Peyer's patch (tissue), 4 donors: ENCODE measurements around the gene ZNF726.

Experiments used
- POLR2A ChIP-seq, 2 donors: fragments of 450-650 bp; IDR thresholded peaks; one replicate each; pipeline ENCODE4 v1.5.1; 2017; ENCODE audit warnings: antibody characterized with exemption in 2 of 2, mild to moderate bottlenecking in 2 of 2, moderate library complexity in 2 of 2
- TF ChIP-seq, protein P1 (sequence below), 6 experiments: fragments of 450-650 bp in 4 of 6; fragments of 200-600 bp in 2 of 6; sonication (generic) in 1 of 6; IDR thresholded peaks; one replicate each; pipeline ENCODE4 v1.5.1; 2017 to 2019; ENCODE audit warnings: antibody characterized with exemption in 6 of 6, mild to moderate bottlenecking in 3 of 6, moderate library complexity in 1 of 6

DNA sequence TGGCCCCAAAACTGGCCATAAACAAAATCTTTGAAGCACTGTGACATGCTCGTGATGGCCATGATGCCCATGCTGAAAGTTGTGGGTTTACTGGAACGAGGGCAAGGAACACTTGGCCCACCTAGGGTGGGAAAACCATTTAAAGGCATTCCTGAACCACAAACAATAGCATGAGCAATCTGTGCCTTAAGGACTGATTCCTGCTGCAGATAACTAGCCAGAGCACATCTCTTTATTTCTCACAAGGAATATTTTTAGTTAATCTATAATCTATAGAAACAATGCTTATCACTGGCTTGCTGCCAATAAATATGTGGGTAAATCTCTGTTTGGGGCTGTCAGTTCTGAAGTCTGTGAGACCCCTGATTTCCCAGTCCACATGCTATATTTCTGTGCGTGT lies 10.3 kb upstream of the ZNF726 start:
- no peak for TF ChIP-seq POLR2A (IDR thresholded peaks at IDR 0.05)
- TF ChIP-seq, protein P1, sequence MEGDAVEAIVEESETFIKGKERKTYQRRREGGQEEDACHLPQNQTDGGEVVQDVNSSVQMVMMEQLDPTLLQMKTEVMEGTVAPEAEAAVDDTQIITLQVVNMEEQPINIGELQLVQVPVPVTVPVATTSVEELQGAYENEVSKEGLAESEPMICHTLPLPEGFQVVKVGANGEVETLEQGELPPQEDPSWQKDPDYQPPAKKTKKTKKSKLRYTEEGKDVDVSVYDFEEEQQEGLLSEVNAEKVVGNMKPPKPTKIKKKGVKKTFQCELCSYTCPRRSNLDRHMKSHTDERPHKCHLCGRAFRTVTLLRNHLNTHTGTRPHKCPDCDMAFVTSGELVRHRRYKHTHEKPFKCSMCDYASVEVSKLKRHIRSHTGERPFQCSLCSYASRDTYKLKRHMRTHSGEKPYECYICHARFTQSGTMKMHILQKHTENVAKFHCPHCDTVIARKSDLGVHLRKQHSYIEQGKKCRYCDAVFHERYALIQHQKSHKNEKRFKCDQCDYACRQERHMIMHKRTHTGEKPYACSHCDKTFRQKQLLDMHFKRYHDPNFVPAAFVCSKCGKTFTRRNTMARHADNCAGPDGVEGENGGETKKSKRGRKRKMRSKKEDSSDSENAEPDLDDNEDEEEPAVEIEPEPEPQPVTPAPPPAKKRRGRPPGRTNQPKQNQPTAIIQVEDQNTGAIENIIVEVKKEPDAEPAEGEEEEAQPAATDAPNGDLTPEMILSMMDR (IDR thresholded peaks at IDR 0.05) = no peak
